Islet of Langerhans (tissue), 1 donor: ENCODE results near the gene HPS4.
"Not testable (repeated sequence)": the region's sequence is repeated elsewhere in the genome, so short reads cannot be mapped to it uniquely, and the experiment has no call there.

ENCODE experiments used
- FAIRE-seq: peaks from one replicate; lab custom pipeline; 2011; peaks lifted over from hg19 to GRCh38; lab: Jason Lieb, UNC

HPS4 gene

GRCh38 chr22:26442086-26442756 is 41.4 kb downstream of the HPS4 start:
- no peak for FAIRE-seq

DNA sequence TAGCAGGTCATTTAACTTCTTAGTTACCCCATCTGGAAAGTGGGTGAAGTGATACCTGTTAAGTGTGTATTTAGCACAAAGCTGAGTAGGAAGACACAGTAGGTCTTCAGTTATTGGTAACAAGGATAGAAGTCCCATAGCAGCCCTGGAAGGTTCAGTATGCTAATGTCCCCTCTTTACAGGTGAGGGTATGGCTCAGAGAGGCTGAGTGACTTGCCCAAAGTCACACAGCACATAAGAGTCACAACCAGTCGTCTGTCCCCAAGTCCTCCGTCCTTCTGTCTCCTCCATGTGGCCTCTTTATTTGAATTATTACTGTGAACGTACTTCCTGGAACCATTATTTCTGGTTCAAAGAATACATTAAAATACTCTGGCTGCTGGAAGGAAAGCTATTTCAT is 44.0 kb downstream of the HPS4 start:
- no peak for FAIRE-seq

GRCh38 chr22:26438776-26439175 is 44.8 kb downstream of the HPS4 start:
- not testable (repeated sequence) for FAIRE-seq

- no peak for FAIRE-seq
These were observed 45.7 kb downstream of the HPS4 start for GRCh38 chr22:26437694-26438392.

GRCh38 chr22:26436903-26437515 is 46.6 kb downstream of the HPS4 start:
- no peak for FAIRE-seq

DNA sequence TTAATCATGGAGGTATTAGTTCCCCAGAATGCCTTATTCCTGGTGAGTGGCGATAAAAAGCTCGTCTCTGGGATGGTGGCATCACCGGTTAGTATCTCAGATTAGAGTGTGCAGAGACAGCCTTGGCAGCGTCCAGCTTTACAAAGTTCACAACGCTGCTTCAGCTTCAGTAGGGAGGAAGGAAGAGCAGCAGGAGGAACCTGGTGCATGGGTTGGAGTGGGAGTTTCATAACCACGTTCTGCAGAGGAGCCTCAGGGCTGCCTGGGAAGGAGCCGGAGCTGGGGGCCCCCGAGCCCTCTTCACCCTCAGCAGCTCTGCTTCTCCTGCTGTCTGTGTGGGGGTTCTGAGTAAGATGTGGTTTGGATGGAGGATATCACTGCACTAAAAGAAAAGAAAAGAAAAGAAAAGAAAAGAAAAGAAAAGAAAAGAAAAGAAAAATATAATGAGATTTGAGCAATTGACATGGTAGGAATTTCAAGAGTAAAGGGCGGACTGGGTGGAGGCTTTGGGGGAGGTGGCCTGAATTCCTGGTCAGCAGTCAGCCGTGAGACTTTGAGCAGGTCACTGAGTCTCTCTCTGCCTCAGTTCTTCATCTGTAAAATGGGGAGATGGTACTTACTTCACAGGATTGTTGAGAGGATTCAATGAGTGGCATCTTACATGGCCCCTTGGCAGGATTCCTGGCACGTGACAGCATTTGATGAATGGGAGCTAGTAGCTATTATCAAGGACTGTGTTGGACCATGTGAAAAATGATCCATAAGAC is 48.1 kb downstream of the HPS4 start:
- FAIRE-seq = no peak

DNA sequence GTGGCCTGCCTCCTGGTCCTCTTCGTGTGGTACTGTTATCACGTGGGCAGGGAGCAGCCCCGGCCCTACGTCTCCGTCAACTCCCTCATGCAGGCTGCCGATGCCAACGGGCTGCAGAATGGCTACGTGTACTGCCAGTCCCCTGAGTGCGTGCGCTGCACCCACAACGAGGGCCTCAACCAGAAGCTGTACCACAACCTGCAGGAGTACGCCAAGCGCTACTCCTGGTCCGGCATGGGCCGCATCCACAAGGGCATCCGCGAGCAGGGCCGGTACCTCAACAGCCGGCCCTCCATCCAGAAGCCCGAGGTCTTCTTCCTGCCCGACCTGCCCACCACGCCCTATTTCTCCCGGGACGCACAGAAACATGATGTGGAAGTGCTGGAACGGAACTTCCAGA is 49.8 kb downstream of the HPS4 start:
- no peak for FAIRE-seq

DNA sequence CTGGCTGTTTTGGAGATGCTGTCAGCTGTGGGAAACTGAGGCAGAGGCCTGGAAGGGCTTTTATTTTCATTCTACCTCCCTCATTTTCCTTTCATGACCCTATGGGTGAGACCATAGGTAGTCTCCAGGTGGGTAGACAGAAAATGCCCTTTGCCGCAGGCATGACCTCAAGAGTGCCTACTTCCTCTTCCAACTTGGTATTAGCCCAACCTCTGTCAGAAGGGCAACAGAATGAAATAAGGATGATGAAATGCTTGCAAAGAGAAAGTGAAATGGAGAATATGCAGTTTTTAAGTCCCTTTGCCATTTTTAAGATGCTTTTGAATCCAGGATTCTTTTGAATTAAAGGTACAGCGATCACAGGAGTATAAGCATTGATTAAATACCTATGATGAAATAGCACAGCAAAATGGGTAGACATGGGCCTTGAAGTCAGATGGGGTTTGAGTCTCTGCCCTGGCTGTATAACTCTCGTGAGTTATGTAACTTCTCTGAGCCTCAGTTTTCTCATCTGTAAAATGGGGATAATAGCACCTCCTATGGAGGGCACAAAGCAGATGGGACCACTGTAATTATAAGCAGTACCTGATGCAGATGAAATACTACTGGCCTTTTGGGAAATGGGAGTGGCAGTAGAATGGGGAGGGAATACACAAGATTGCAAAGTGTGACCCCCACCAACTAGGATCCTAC is 50.8 kb downstream of the HPS4 start:
- no peak for FAIRE-seq

DNA sequence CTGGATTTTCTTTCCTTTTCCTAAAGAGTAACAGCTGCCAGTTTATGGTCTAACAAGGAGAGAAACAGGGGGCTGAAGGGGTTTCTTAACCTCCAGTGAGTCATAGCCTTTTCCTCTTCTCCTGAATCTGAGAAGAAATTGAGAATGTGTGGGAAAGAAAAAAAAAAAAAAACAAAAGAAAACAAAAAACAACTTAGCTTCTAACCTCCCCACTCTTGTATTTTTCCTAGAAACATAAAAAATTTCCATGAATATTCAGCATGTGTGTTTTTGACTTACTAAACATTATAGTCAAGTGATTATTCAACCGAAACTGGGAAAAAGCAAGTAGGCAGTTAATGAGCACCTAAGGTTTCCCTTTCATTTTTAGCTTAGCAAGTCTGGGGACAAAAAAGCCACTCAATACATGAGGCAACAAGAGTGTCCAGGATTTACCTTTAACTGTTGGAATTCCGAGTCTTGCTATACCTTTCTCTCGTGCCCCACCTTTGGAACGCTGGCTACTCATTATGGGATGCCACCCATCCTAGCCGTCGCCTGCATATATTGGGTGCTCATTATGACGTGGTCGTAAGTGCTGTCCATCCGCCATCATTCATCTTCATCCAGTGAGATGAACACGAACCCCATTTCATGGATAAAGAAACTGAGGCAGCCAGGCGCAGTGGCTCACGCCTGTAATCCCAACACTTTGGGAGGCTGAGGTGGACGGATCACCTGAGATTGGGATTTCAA is 52.2 kb downstream of the HPS4 start:
- FAIRE-seq = peak; percentile 17

DNA sequence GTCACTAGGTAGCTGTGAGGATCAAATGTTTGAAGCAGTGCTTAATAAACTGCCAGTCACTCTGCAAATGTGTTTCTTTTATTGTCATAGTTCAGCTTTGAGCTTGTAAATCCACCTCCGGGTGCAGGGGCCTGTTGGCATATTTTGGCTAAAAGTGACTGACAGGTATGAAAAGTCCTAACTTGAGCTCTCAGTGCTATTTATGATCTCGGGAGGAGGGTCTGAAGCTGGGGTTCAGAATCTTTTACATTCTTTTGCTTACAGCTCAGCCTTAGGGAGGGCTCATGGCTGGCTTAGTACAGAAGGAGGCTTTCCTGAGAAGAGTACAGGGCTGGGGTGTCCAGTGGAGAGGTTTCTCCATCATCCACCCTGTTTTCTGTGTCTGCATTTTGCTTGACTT is 53.0 kb downstream of the HPS4 start:
- no peak for FAIRE-seq

DNA sequence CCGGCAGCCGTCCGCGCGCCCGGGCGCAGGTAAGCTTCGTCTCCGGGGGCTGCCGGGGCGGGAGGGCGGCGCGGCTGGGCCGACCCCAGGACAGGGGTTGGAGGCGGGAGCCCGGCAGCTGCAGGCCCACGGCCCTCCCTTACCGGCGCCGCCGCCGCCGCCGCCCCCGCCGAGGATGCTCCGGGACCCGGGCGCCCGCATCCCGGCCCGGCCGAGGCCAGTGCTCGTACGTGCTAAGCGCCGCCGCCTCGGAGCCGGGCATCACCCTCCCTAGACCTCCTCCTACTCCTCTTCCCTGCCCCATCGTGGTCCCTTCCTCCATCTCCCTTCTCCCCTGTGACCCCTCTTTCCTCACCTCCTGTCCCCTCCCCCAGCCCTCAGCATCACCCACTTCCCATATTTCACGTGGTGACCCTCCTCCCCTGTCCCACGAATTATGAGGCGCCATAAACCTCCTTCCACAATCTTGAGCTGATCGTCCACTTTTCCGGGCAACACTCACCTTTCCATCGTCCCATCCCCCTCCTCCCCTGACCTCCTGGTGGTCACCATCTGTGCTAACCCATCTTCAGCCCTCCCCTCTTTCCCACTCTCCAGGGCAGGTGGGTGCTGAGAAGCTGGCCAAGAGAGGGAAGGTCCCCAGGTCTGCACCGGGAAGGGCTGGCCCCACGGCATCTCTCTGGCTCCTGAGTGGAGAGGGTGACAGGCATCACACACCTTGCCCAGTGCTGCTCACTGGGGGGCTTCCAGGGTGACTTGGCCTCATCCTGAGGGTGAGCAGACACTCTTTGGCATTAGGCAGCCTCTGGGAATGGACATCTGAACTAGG is 53.9 kb downstream of the HPS4 start:
- FAIRE-seq = no peak

DNA sequence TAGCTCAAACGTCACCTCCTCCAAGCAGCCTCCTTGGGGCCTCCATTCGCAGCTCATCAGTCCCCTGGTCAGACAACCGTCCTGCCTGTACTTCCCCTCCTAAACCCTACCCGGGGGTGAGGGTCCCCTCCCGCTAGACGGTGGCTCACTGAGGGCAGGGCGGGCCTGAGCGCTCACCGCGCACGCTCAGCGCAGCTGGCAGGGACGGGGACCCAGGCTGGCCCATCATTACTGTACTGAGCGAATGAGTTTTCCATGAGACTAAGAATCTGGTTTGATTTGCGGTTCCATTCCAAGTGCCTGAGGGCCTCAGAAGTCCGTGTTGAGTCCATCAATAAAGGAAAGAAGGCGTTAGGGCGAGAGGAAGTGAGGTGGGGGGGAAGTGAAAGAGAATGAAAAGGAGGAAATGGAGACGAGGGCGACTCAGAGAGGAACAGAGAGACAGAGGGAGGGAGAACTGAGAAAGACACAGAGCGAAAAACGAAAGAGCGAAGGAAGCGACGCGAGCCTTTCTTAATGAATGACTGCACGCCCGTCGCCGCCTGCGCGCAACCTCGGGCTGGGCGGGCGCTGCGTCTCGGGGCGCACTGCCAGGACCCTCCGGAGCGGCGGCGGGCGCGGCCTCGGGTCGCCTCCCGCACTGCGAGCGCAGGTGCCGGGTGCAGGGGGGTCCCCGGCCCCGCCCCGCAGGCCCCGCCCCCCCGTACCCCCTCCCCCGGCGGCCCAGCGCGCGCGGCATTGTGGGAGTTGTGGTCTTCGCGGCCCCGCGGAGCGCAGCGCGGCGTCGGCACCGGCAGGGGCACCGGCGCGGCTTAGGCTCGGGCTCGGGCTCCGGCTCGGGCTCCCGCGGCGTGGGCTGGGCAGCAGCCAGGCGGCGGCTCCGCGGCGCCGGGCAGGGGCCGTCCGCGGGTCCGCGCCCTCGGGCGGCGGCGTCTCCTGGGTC is 54.8 kb downstream of the HPS4 start, which contains the start of gene ASPHD2:
ASPHD2 (plus strand) TSS at position 746 of the 943 bp plus-strand sequence. CDS start 4,356 bp downstream, outside the sequence.
- FAIRE-seq = no peak

- no peak for FAIRE-seq
These were observed 56.7 kb downstream of the HPS4 start for GRCh38 chr22:26426924-26427323.

- FAIRE-seq = no peak
These were observed 65.0 kb downstream of the HPS4 start for GRCh38 chr22:26418620-26419019.

- FAIRE-seq = no peak
These were observed 66.2 kb downstream of the HPS4 start for GRCh38 chr22:26417406-26417805.

GRCh38 chr22:26416670-26417276 is 66.8 kb downstream of the HPS4 start:
- FAIRE-seq = no peak

- FAIRE-seq = no peak
These were observed 67.3 kb downstream of the HPS4 start for GRCh38 chr22:26416256-26416655.

- no peak for FAIRE-seq
These were observed 69.2 kb downstream of the HPS4 start for GRCh38 chr22:26414347-26414746.

DNA sequence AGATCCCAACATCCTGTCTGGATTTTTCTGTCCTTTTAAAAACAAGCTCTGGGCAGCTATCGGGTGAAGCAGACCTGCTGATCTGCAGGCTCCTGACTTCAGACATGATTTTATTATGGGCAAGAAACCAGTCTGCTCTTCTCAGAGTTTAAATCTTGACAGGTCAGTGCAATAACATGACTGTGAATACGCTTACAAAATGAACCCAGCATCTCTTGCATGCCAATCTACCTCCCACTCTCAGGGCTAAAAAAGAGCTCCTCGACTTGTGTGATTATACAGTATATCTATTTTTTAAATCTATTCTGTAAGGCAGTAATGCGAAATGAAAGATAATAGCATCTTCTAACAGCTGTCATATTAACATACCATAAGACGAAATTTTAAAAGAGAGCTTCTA is 73.2 kb downstream of the HPS4 start:
- no peak for FAIRE-seq
